ENCODE results near the gene SELENOO. TPM values are rescaled to one million over a fixed set of nuclear protein-coding genes. Genes with fewer than 3 reads are reported as not detected.
A peak's percentile ranks its signal among the peaks of the same experiment; 100 is the strongest.

SELENOO gene
- total RNA-seq, 1 experiment from 2014 or later, result 34.3 TPM

DNA sequence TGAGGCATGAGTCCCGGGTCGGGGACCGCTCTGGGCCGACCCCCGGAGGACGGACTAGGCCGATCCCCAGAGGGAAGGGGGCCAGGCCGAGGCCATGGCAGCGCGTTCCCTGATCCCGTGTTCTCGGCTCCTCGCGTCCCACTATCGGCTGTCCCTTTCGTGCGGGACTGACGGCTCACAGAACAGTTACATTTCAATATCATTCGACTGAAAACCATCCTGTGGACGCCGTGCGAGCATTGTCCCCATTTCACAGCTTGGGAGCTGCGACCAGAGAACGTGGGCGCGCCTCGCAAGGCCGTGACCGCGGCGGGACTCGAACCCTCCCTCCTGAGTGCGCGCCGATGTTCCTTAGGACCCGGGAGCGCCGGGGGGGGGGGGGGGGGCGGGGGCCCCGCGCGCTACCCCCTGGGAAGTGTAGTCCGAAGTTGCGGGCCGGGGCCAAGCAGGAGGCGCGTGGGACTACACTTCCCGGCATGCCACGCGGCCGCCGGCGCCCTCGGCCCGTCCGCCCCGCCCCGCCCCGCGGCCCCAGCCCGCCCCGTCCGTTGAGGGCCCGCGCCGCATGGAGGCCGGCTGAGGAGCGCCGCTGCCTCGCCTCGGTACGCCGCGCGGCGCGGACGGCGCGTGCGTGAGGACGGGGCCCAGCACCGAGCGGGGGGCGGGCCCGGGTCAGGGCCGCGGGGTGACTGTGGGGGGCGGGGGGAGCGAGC lies 15.3 kb upstream of the SELENOO start, which contains the start of gene TRABD:
Gene TRABD (plus strand): TSS at position 539 of the 713 bp plus-strand sequence. CDS start 7,148 bp downstream, outside the sequence.
- no peaks in the 10 kb centered on the region for H3K36me3 ChIP-seq (ENCODE audit: control insufficient read depth, insufficient read depth, low read length)
- peaks cover 41% of the 10 kb centered on the region for H3K4me1 ChIP-seq (ENCODE audit: control insufficient read depth, insufficient read depth, low read length)
- H3K9me3 ChIP-seq (ENCODE audit: control insufficient read depth, insufficient read depth, low read depth, low read length), result no peaks in the 10 kb centered on the region
- in situ Hi-C loops (cut with HindIII; ENCODE audit: low pct_unique_long_range_greater_than_20kb, low sequenced_read_pairs), result no loop called here
- ATAC-seq, result peak; percentile 80
- peak within 1 kb of the TSS; percentile 55 to 66 for H3K4me3 ChIP-seq (ENCODE audit: low read depth in 2 of 2, low read length in 2 of 2)
- H3K27ac ChIP-seq (ENCODE audit: low read length), result peak within 1 kb of the TSS; percentile 81
- CTCF ChIA-PET, result no interaction called here
- no peak for DNase-seq (ENCODE audit: low read depth, low spot score)
- no peaks in the 10 kb centered on the region for H3K27me3 ChIP-seq (ENCODE audit: control insufficient read depth, insufficient read depth, low read length)
- POLR2A ChIA-PET, result no interaction called here
- BruUV-seq (replicated peaks), result no TSS peak
- intact Hi-C loops (cut with micrococcal nuclease; ENCODE audit: unreplicated experiment), result no loop called here
- TF ChIP-seq, protein P1, sequence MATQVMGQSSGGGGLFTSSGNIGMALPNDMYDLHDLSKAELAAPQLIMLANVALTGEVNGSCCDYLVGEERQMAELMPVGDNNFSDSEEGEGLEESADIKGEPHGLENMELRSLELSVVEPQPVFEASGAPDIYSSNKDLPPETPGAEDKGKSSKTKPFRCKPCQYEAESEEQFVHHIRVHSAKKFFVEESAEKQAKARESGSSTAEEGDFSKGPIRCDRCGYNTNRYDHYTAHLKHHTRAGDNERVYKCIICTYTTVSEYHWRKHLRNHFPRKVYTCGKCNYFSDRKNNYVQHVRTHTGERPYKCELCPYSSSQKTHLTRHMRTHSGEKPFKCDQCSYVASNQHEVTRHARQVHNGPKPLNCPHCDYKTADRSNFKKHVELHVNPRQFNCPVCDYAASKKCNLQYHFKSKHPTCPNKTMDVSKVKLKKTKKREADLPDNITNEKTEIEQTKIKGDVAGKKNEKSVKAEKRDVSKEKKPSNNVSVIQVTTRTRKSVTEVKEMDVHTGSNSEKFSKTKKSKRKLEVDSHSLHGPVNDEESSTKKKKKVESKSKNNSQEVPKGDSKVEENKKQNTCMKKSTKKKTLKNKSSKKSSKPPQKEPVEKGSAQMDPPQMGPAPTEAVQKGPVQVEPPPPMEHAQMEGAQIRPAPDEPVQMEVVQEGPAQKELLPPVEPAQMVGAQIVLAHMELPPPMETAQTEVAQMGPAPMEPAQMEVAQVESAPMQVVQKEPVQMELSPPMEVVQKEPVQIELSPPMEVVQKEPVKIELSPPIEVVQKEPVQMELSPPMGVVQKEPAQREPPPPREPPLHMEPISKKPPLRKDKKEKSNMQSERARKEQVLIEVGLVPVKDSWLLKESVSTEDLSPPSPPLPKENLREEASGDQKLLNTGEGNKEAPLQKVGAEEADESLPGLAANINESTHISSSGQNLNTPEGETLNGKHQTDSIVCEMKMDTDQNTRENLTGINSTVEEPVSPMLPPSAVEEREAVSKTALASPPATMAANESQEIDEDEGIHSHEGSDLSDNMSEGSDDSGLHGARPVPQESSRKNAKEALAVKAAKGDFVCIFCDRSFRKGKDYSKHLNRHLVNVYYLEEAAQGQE (IDR thresholded peaks at IDR 0.05; ENCODE audit: insufficient read depth in 1 of 2, low read depth in 2 of 2, low read length in 1 of 2), result no peak
- TF ChIP-seq POLR2AphosphoS5 (IDR thresholded peaks at IDR 0.05; ENCODE audit: low read depth, low read length) (no peak), TCF7L2 (IDR thresholded peaks at IDR 0.05; ENCODE audit: low read depth, low read length) (no peak), SIN3A (IDR thresholded peaks at IDR 0.05; ENCODE audit: borderline replicate concordance, insufficient read depth, low read depth, low read length) (no peak)
- TF ChIP-seq, protein P2, sequence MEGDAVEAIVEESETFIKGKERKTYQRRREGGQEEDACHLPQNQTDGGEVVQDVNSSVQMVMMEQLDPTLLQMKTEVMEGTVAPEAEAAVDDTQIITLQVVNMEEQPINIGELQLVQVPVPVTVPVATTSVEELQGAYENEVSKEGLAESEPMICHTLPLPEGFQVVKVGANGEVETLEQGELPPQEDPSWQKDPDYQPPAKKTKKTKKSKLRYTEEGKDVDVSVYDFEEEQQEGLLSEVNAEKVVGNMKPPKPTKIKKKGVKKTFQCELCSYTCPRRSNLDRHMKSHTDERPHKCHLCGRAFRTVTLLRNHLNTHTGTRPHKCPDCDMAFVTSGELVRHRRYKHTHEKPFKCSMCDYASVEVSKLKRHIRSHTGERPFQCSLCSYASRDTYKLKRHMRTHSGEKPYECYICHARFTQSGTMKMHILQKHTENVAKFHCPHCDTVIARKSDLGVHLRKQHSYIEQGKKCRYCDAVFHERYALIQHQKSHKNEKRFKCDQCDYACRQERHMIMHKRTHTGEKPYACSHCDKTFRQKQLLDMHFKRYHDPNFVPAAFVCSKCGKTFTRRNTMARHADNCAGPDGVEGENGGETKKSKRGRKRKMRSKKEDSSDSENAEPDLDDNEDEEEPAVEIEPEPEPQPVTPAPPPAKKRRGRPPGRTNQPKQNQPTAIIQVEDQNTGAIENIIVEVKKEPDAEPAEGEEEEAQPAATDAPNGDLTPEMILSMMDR (IDR thresholded peaks at IDR 0.05), result no peak

DNA sequence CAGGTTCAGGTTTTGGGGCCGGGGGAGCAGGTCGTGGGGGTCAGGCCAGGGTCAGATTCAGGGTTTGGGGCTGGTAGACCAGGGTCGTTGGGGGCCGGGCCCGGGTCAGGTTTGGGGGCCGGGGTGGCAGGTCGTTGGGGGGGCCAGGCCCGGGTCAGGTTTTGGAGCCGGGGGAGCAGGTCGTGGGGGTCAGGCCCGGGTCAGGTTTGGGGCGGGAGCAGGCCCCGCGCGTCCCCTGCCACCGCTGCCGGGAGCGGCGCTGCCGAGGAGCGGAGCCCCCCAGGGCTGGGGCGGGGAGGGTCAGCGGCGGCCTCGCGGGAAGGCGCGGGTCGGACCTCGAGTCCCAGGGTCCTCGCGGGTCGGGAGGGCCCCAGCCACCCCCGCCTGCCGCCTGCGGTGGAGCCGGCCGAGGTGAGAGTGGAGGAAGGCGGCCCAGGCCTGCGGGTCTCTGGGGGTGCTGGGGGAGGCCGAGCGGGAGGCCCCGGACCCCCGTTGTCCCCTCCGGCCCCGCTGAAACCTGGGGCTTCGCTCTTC lies 14.6 kb upstream of the SELENOO start:
- Histone ChIP-seq H3K27me3 (ENCODE audit: control insufficient read depth, insufficient read depth, low read length) (no peaks in the 10 kb centered on the region), H3K9me3 (ENCODE audit: control insufficient read depth, insufficient read depth, low read depth, low read length) (no peaks in the 10 kb centered on the region), H3K4me1 (ENCODE audit: control insufficient read depth, insufficient read depth, low read length) (peaks cover 46% of the 10 kb centered on the region), H3K4me3 (ENCODE audit: low read depth in 2 of 2, low read length in 2 of 2) (peak overlapping the region; percentile 55 to 66), H3K27ac (ENCODE audit: low read length) (peak overlapping the region; percentile 76), H3K36me3 (ENCODE audit: control insufficient read depth, insufficient read depth, low read length) (no peaks in the 10 kb centered on the region)
- ChIA-PET CTCF (no interaction called here), POLR2A (no interaction called here)
- no peak for DNase-seq (ENCODE audit: low read depth, low spot score)
- no peak for ATAC-seq
- BruUV-seq (replicated peaks), result no TSS peak
- TF ChIP-seq TCF7L2 (IDR thresholded peaks at IDR 0.05; ENCODE audit: low read depth, low read length) (no peak), POLR2AphosphoS5 (IDR thresholded peaks at IDR 0.05; ENCODE audit: low read depth, low read length) (no peak), SIN3A (IDR thresholded peaks at IDR 0.05; ENCODE audit: borderline replicate concordance, insufficient read depth, low read depth, low read length) (no peak)
- TF ChIP-seq, protein P1 (IDR thresholded peaks at IDR 0.05; ENCODE audit: insufficient read depth in 1 of 2, low read depth in 2 of 2, low read length in 1 of 2), result no peak
- TF ChIP-seq, protein P2 (IDR thresholded peaks at IDR 0.05), result no peak
- intact Hi-C loops (cut with micrococcal nuclease; ENCODE audit: unreplicated experiment), result no loop called here
- in situ Hi-C loops (cut with HindIII; ENCODE audit: low pct_unique_long_range_greater_than_20kb, low sequenced_read_pairs), result no loop called here
